Transverse colon (tissue), 3 donors: ENCODE measurements around the gene MMAA.

Experiments
- EP300 ChIP-seq: sonication (generic); formaldehyde crosslinking; IDR thresholded peaks from one replicate; pipeline ENCODE4 v1.6.1; 2017; ENCODE audit warnings: antibody characterized with exemption, low read depth
- POLR2A ChIP-seq: fragments of 450-650 bp; IDR thresholded peaks from one replicate; pipeline ENCODE4 v1.6.1; 2016; ENCODE audit warnings: antibody characterized with exemption, mild to moderate bottlenecking, moderate library complexity
- TF ChIP-seq, protein P1 (sequence below), 5 experiments: fragments of 200-600 bp in 3 of 5; fragments of 450-650 bp in 2 of 5; sonication (generic) in 3 of 5; IDR thresholded peaks; 1 replicate in 2 of 5; 2 replicates in 3 of 5; pipeline ENCODE4 v1.5.1; 2016 to 2017; ENCODE audit warnings: antibody characterized with exemption in 5 of 5, inconsistent platforms in 3 of 5, mild to moderate bottlenecking in 2 of 5, moderate library complexity in 1 of 5

- TF ChIP-seq POLR2A = no peak
- TF ChIP-seq, protein P1, sequence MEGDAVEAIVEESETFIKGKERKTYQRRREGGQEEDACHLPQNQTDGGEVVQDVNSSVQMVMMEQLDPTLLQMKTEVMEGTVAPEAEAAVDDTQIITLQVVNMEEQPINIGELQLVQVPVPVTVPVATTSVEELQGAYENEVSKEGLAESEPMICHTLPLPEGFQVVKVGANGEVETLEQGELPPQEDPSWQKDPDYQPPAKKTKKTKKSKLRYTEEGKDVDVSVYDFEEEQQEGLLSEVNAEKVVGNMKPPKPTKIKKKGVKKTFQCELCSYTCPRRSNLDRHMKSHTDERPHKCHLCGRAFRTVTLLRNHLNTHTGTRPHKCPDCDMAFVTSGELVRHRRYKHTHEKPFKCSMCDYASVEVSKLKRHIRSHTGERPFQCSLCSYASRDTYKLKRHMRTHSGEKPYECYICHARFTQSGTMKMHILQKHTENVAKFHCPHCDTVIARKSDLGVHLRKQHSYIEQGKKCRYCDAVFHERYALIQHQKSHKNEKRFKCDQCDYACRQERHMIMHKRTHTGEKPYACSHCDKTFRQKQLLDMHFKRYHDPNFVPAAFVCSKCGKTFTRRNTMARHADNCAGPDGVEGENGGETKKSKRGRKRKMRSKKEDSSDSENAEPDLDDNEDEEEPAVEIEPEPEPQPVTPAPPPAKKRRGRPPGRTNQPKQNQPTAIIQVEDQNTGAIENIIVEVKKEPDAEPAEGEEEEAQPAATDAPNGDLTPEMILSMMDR (IDR thresholded peaks at IDR 0.05) = no peak
- no peak for TF ChIP-seq EP300
Observed at GRCh38 chr4:145625677-145626622, 6.8 kb downstream of the MMAA start.
